Measurements from ENCODE around the gene UXT. TPM values are rescaled to one million over a fixed set of nuclear protein-coding genes. Genes with fewer than 3 reads are reported as not detected.
"Not testable (repeated sequence)": the region's sequence is repeated elsewhere in the genome, so short reads cannot be mapped to it uniquely, and the experiment has no call there.

UXT gene, protein sequence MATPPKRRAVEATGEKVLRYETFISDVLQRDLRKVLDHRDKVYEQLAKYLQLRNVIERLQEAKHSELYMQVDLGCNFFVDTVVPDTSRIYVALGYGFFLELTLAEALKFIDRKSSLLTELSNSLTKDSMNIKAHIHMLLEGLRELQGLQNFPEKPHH
- 100 to 1,000 TPM; 118 to 131 (median 125) TPM for polyA plus RNA-seq (ENCODE audit: insufficient read depth in 1 of 5, insufficient read length in 5 of 5, low replicate concordance in 1 of 5)
- long read RNA-seq, donor 1, transcript UXT-204 (3 exons, 476 nt) = minor isoform, 9 of 148 reads
- long read RNA-seq, donor 1, transcript UXT-201 (7 exons, 574 nt) = major isoform, 93 of 148 reads
- long read RNA-seq, donor 1, transcript UXT-202 (6 exons, 701 nt) = minor isoform, 36 of 148 reads
- long read RNA-seq, donor 1, partial matches to known transcripts = 7 of 148 reads
- long read RNA-seq, donor 1, other reads (novel, unspliced or antisense) = 0 of 148 reads
- long read RNA-seq, donor 2, transcript UXT-202 (6 exons, 701 nt) = minor isoform, 28 of 99 reads
- long read RNA-seq, donor 2, transcript UXT-201 (7 exons, 574 nt) = major isoform, 68 of 99 reads
- long read RNA-seq, donor 2, partial matches to known transcripts = 0 of 99 reads
- long read RNA-seq, donor 2, other reads (novel, unspliced or antisense) = 0 of 99 reads
- long read RNA-seq, donor 3, transcript UXT-204 (3 exons, 476 nt) = minor isoform, 7 of 89 reads
- long read RNA-seq, donor 3, transcript UXT-202 (6 exons, 701 nt) = minor isoform, 17 of 89 reads
- long read RNA-seq, donor 3, transcript UXT-201 (7 exons, 574 nt) = major isoform, 58 of 89 reads
- long read RNA-seq, donor 3, partial matches to known transcripts = 6 of 89 reads
- long read RNA-seq, donor 3, other reads (novel, unspliced or antisense) = 0 of 89 reads
- long read RNA-seq, donor 4, transcript UXT-201 (7 exons, 574 nt) = major isoform, 31 of 61 reads
- long read RNA-seq, donor 4, transcript UXT-204 (3 exons, 476 nt) = minor isoform, 5 of 61 reads
- long read RNA-seq, donor 4, transcript UXT-202 (6 exons, 701 nt) = minor isoform, 24 of 61 reads
- long read RNA-seq, donor 4, partial matches to known transcripts = 0 of 61 reads
- long read RNA-seq, donor 4, other reads (novel, unspliced or antisense) = 0 of 61 reads
- long read RNA-seq, donor 5, transcript UXT-201 (7 exons, 574 nt) = major isoform, 91 of 158 reads
- long read RNA-seq, donor 5, transcript UXT-204 (3 exons, 476 nt) = minor isoform, 9 of 158 reads
- long read RNA-seq, donor 5, transcript UXT-202 (6 exons, 701 nt) = minor isoform, 44 of 158 reads
- long read RNA-seq, donor 5, partial matches to known transcripts = 13 of 158 reads
- long read RNA-seq, donor 5, other reads (novel, unspliced or antisense) = 0 of 158 reads
- long read RNA-seq, donor 6, transcript UXT-202 (6 exons, 701 nt) = minor isoform, 33 of 155 reads
- long read RNA-seq, donor 6, transcript UXT-201 (7 exons, 574 nt) = major isoform, 108 of 155 reads
- long read RNA-seq, donor 6, partial matches to known transcripts = 8 of 155 reads
- long read RNA-seq, donor 6, other reads (novel, unspliced or antisense) = 0 of 155 reads
- long read RNA-seq, donor 7, transcript UXT-201 (7 exons, 574 nt) = major isoform, 28 of 48 reads
- long read RNA-seq, donor 7, transcript UXT-202 (6 exons, 701 nt) = minor isoform, 20 of 48 reads
- long read RNA-seq, donor 7, partial matches to known transcripts = 0 of 48 reads
- long read RNA-seq, donor 7, other reads (novel, unspliced or antisense) = 0 of 48 reads
- long read RNA-seq, donor 8, transcript UXT-204 (3 exons, 476 nt) = minor isoform, 5 of 41 reads
- long read RNA-seq, donor 8, transcript UXT-201 (7 exons, 574 nt) = major isoform, 22 of 41 reads
- long read RNA-seq, donor 8, transcript UXT-202 (6 exons, 701 nt) = minor isoform, 14 of 41 reads
- long read RNA-seq, donor 8, partial matches to known transcripts = 0 of 41 reads
- long read RNA-seq, donor 8, other reads (novel, unspliced or antisense) = 0 of 41 reads

DNA sequence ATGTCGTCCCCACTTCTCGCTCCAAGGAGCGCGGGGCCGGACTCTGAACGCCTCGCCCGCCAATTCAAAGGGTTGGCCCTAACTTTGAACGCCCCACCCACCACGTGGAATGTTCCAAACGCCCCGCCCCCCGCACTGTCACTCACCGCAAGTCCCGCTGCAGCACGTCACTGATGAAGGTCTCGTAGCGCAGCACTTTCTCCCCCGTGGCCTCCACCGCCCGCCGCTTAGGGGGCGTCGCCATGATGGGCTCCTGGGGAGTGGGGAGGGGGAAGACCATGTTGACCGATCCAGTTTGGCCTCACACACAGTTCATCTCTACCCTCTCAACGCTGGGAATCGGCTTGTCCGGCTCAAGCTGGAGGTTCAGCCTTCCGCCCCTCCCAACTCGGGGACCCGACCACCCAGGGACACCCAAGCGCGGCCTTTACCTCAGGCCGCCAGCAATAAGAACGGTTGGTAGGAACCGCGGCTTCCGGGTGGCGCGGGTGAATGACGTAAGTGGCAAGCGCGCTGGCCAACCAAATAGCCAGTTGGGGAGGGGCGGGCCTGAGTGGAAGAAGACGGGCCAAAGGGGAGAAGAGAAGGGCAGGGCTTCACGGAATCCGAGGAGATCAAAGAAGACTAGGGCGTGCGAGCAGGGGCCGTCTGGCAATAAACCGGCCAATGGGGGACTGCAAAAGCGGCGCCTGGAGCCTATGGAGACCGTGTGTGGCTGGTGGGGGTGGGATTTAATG is at the start of gene UXT:
UXT (minus strand) TSS at position 497 of the 737 bp plus-strand sequence; CDS start at position 244, 253 bp downstream.
- DNase-seq = peak; percentile 90 to 92

DNA sequence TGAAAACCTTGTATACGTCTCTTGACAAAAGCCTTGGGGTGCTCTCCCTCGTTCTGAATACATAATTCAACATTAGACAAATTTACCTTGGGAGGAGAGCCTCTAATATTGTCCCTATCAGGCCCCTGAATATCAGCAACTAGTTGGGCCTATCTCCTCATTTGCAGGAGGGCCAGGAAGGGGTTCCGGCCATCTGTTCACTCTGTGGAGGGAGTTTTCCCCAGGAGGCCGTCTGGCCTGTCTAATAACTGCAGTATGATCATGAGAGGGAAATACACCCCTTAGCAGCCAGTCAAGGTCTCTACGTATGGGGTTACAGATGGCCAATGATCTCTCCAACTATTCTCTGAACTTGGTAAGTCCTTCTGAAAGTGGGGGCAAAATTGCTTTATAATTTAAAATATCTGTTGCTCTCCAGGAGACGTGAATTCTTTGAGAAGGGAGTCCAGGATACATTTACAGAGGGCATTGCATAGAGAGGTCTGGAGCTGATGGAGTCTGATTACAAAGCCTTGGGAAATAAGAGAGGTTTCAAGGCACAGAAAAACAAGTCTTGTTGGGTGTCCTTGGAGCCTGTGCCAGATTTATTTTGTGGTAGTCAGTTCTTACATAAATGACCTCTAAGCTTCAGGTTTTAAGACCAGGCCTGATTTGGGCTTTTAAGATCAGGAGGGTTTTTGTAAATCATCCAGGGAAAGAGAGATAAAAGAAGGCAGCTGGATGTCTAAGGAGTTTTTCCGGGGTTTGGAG is 48.2 kb upstream of the UXT start:
- no peak for DNase-seq

DNA sequence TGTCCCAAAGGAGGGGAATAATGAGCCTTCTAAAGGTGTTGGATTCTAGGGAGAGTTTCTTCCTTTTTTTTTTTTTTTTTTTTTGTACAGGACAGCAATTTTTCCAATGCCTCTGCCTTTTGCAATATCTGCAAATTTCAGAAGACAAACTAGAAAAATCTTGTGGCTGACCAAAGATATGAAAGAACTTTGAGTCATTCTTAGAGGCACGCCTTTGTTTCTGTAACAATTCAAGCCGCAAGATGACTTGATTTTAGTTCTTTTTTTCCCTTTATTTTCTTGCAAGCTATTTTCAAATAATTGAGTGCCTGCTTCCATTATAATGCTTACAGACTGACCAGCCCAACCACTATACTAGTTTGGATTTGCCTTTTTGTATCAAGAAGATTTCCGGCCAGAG is 47.6 kb upstream of the UXT start:
- no peak for DNase-seq

DNA sequence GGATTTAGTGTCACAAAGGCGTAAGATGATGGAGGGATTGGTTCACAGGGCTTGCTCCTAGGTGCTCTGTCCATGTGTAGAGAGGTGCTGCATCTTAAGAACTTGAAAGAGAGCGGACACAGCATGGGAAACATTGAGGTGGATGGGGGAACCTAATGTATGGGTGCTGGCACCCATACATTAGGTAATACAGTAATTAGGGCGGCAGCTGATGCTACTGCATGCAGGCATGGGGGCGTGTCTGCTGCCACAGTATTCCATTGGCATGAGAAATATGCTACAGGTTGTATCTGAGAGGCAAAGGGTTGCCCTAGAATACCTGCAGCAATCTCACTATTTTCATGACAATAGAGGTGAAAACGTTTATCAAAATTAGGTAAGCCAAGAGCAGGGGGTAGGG is 45.8 kb upstream of the UXT start:
- DNase-seq = no peak

DNA sequence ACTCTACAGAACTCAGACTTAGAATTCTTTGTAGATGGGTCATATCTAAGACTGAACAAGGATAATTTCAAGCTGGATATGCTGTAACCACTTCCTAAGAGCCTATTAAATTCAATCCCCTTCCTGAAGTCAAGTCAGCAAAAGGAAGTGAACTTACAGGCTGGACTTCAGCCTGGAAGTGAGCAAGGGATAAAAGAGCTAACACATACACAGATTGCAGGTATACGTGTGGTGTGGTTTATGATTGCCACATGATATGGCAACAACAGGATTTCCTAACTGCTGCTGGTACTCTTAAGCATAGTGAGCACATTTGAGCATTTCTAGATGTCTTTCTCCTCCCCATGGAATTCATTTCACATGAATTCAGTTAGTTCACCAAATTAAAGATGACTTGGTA is 38.2 kb upstream of the UXT start:
- no peak for DNase-seq

DNA sequence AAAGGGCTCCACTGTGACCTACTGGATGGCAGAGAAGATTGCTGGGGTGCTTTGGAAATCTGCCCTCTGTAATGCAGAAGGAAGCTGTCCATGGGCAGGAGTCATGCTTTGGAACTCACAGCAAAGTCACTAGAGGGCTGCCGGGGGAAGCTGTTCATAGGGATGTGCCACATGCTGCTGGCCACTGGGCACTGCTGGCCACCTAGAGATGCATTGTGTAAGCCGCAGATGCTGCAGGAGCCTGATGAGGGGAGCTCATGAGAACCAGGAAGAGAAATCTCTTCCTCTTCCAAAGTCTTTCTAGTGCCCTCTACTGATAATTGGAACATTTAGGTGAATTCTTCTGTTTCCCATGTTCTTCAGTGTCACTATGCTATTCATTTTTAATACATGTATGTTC is 31.2 kb upstream of the UXT start:
- DNase-seq = no peak

DNA sequence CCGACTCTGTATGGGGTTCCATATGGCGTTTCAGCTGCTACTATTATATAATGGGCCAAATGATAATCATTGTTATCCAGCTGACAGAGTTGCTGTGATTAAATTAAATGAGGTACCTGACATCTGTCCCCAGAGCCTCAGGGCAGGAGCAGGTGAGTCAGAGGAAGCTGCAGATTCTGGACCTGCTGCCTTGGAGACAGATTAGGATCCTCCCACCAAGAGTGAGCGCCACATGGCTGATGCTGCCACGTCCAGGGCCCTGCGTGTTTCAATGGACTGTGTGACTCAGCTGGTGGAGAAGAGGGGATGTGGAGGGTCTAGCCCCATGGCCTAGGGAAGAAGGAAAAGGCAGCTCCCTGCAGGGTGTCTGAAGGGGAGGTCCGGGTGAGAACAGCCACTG is 28.3 kb upstream of the UXT start:
- DNase-seq = no peak

DNA sequence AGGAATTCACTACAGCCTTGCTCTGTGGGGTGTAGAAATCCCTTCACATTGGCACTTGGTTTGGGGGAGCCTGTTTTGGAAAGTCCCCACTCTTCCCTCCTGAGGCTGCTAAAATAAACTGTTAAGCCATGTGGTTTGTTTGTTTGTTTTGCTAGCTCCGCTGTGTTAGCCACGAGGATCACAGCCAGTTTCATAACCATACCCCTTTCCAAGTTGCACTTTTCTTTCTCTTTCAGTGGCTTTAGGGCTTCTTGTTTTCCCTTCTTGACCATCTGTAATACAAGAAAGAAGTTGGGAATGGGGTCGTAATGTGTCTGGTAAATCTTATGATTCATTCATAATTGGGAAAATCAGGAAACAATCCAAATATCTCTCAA is 24.8 kb upstream of the UXT start:
- DNase-seq = no peak

DNA sequence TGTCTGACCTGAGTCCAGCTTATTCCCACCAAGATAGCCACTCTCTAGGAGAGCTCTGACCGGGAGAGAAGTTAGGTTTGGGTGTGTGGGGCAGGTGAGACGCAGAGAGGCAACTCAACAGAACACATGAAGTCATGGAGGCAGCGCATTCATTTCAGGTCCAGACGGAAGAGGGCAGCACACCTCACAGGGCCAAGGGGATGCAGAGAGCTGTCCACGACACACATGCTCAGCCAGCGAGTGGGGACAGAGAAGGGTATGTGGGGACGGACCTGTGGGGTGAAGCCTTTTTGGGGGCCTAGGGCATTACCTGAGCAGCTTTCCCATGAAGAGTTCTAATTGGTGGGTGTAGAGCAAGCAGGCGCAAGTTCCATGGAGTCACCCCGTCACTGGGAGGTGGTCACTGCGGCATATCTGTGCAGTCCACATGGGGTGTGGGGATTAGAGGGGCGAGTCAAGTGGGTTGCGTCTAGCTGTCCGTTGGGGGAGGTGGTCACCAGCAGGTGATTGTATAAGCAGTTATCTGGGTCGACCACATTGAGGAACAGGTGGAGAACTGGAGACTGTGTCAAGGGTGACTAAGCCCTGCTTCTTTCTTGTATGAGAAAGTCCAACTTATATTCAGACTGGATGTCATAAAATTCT is 24.3 kb upstream of the UXT start:
- DNase-seq = no peak

DNA sequence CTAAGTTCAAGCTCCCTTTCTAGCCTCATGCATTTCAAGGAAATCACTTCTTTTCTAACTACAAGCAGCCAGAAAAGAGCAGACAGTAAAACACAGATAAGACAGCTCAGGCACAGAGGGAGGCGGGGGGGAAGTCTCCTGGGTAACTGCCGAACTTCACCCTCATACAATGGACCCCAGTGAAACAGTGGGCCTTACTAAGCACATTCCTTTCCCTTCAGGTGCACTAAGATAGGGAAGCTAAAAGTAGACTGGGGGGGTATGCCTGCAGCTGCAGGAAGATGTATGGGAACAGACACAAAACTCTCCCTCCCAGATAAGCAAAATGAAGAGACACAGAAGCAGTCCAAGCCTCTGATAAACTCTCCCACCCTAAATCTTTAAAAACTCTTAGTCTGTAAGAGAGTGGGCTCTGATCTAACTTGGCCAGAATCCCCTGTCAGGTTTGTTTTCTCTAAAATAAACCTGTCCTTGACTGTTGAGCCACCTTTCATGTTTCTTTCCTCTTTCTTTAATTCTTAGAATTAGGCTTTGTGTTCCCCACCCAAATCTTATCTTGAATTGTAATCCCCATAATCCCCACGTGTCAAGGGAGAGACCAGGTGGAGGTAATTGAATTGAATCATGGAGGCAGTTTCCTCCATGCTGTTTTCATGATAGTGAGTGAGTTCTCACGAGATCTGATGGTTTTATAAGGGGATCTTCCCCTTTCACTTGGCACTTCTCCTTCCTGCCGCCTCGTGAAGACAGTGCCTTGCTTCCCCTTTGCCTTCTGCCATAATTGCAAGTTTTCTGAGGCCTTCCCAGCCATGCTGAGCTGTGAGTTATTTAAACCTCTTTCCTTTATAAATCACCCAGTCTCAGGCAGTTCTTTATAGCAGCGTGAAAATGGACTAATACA is 17.2 kb upstream of the UXT start:
- not testable (repeated sequence) for DNase-seq

DNA sequence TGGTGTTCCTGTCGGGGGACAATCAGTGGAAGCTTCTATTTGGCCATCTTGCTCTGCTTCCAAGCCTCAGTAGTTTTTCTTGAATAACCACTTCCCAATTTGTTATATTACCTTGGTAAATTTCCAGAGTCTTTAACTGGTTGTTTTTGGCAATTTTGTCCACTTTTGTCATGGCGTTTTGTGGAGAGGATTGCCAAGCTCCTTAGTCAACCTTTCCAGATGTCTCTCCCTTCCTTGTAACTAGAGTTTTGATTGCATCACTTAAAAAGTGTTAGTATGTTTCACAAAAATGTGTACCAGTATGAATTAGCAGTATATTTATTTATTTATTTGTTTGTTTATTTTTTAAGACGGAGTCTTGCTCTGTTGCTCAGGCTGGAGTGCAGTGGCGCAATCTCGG is 15.8 kb upstream of the UXT start:
- no peak for DNase-seq

DNA sequence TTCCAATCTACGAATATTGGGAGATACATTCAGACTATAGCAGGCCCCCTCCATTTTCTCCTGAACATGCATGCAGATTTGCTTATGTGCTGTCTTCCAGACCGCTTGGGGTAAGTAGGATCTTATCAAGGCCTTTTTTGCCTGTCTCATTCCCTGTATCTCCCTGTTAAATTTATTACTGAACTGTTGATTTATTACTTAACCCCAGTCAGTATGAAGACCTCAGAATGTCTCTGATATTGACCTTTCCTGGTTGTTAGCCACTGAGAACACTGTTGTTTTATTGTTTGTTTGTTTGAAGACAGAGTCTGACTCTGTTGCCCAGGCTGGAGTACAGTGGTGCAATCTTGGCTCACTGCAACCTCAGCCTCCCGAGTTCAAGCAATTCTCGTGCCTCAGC is 6.8 kb upstream of the UXT start:
- not testable (repeated sequence) for DNase-seq

DNA sequence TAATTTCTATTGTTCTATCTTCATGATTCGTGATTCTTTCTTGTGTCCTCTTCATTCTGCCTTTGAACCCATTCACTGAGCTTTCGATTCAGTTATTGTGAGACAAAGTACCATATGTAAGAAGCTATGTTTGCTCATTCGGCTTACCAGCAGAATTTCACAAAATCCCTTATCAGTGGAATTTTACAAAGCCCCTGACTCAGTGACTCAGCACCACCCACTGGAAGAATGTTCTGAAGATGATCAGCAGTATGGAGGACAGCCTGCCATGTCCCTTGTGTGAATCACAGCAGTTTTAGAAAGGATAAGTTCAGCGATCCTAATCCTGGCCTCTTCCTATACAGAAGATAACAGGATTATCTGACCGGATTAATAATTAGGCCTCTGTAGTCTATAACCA is 5.8 kb upstream of the UXT start:
- DNase-seq = no peak

DNA sequence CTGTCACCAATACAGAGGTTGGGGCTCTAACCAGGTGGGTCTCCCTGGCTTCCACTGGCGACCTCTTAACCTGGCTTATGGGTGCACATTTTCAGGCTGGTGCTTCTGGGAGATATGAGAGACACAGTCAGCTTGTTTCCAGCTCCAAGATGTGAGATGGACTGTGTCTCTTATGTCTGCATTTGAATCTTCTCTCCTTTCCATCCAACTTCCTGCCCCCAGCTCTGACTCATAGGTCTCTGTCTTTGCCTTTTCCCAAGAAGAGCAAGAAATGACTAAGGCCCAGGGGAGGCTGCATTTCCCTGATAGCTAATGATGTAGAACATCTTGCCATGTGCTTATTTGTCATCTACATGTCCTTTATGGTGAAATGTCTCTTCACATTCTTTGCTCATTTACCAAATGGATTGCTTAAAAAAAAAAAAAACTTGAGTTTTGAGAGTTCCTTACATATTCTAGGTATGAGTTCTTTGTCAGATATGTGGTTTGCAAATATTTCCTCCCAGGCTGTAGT is 3.2 kb upstream of the UXT start:
- no peak for DNase-seq

DNA sequence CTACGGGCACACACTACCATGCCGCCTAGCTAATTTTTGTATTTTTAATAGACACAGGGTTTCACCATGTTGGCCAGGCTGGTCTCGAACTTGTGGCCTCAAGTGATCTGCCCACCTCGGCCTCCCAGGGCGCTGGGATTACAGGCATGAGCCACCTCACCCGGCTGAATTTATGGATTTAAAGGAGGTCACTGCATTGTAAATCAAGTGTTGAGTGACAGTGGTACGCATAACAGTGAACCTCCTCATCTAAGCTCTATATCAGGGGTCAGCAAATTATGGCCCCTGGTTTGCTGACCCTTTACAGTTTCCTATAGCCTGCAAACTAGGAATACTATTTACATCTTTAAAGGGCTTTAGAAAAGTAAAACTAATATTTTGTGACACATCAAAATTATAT is 2.6 kb upstream of the UXT start:
- DNase-seq = no peak

DNA sequence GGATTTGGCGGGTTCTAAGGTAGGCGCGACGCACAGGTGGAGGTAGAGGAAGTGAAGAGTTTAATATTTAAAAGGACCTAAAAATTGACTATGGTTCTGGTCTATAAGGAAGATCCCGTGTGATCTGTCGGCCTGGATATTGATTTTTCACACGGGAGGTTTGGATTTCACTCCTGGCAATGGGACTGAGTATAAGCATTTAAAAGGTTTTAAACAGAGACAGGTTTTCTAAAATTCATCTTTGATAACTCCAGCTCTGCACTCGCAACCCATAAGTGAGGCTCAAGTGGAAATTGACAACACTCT is 394 bp upstream of the UXT start:
- DNase-seq = no peak

DNA sequence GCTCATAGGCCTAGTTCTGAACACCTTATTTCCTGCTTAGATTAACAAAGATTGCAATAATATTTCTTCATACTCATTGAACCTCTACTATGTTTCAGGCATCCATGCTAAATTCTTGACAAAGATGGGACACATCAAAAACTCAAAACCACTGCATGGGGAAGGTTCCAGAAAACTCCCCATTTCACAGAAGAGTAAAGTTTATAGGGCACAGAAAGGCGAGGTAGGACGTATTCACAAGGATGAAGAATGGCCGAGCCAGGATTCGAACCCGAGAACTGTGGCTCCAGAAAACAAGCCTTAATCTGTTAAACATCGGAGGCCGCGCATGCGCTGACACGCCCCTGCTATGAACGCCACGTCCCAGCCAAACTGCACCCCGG is 688 bp downstream of the UXT start:
- no peak for DNase-seq
